NT2/D1 (cell line): ENCODE results near the gene PTPN6.

ENCODE experiments used
- YY1 ChIP-seq: IDR thresholded peaks from 2 replicates; pipeline ENCODE4 v1.6.1; 2011; ENCODE audit not compliant: insufficient read length, insufficient read depth
- ZNF274 ChIP-seq: IDR thresholded peaks from 2 replicates; pipeline ENCODE4 v1.6.1; 2011; ENCODE audit warnings: mild to moderate bottlenecking, low read depth, low read length

DNA sequence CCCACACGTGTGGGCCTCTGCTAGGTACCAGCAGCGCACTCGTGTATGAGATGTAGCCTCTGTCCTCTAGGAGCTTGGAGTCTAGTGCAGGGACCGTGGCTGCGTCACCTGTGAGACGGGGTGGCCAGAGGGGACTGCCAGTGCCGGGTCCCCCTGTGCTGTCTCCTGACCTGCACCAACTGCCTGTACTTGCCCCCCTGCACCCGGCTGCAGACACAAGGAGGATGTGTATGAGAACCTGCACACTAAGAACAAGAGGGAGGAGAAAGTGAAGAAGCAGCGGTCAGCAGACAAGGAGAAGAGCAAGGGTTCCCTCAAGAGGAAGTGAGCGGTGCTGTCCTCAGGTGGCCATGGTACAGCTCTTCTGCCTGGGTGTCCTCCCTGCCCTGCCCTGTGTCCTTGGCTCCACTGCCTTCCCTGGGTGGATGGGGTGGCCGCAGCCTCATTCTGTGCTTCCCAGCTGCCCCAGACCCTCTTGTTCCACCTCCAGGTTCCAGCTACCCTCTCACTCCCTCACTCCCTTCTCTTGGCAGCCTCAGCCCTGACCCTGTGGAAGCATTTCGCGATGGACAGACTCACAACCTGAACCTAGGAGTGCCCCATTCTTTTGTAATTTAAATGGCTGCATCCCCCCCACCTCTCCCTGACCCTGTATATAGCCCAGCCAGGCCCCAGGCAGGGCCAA lies 9.6 kb downstream of the PTPN6 start:
- no peak for TF ChIP-seq ZNF274
- TF ChIP-seq YY1, result no peak
